ENCODE results near the gene CD300A.

CD300A gene

GRCh38 chr17:74449773-74450172, 16.7 kb upstream of the CD300A start:
- no peak for TF ChIP-seq CTCF (IDR thresholded peaks at IDR 0.05)

- TF ChIP-seq CTCF (IDR thresholded peaks at IDR 0.05), result no peak
Measured at GRCh38 chr17:74450231-74450630, 16.2 kb upstream of the CD300A start.

- no peak for TF ChIP-seq CTCF (IDR thresholded peaks at IDR 0.05)
Measured at GRCh38 chr17:74450925-74451403, 15.5 kb upstream of the CD300A start.

- no peak for TF ChIP-seq CTCF (IDR thresholded peaks at IDR 0.05)
Measured at GRCh38 chr17:74451557-74451956, 14.9 kb upstream of the CD300A start.

- no peak for TF ChIP-seq CTCF (IDR thresholded peaks at IDR 0.05)
Measured at GRCh38 chr17:74452033-74452840, 14.2 kb upstream of the CD300A start.

- TF ChIP-seq CTCF (IDR thresholded peaks at IDR 0.05), result no peak
Measured at GRCh38 chr17:74452841-74453661, 13.4 kb upstream of the CD300A start.

GRCh38 chr17:74453665-74454196, 12.7 kb upstream of the CD300A start:
- no peak for TF ChIP-seq CTCF (IDR thresholded peaks at IDR 0.05)

Data from LNCAP (cell line).